GM21423 (cell line): ENCODE data around the gene ABCA5.
A peak's percentile ranks its signal among the peaks of the same experiment; 100 is the strongest.
"Not testable (repeated sequence)": the region's sequence is repeated elsewhere in the genome, so short reads cannot be mapped to it uniquely, and the experiment has no call there.

Experiments
- ATAC-seq: cut with Tn5 transposase; IDR thresholded peaks from one replicate; pipeline ENCODE4 v1.9.1; 2021; ENCODE audit warnings: mild to moderate bottlenecking, moderate library complexity; ENCODE audit not compliant: unreplicated experiment

The ABCA5 gene

DNA sequence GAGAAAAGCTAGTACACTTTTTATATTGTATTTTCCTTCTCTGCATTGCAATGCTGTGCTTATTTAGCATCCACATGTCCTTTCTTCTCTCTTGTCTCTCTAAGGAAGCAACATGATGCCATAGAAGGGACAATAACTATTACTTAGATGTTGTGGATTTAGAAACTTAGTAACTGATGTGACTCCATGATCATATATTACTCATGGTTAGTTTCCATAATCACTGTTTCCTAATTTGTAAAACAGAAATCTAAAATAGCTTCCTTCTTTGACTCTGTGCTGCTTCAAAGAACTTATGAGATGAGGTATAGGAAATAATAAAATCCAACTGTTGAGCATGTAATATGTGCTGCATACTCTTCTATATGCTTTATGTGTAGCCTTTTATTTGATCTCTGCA, 6.6 kb upstream of the ABCA5 start:
- no peak for ATAC-seq

DNA sequence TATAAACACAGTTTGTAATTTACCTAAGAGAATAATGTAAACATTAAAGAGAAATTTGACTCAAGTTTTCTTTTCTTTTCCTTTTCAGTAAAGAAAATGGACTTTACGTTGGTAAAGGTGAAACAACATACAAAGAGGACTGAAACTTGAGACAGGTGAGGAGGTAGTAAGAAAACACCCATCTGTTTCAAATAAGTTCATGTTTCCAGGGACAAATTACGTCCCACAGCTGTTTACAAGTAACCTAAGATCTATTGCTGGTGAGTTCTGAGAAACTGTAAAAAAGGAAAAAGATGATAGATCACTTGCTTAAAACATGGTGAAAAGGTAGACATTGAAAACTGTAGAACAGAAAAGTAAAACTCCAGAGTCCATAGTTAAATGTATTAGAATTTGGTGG, 4.8 kb upstream of the ABCA5 start:
- no peak for ATAC-seq

GRCh38 chr17:69326377-69327059, 415 bp downstream of the ABCA5 start:
- peak; percentile 1 for ATAC-seq

DNA sequence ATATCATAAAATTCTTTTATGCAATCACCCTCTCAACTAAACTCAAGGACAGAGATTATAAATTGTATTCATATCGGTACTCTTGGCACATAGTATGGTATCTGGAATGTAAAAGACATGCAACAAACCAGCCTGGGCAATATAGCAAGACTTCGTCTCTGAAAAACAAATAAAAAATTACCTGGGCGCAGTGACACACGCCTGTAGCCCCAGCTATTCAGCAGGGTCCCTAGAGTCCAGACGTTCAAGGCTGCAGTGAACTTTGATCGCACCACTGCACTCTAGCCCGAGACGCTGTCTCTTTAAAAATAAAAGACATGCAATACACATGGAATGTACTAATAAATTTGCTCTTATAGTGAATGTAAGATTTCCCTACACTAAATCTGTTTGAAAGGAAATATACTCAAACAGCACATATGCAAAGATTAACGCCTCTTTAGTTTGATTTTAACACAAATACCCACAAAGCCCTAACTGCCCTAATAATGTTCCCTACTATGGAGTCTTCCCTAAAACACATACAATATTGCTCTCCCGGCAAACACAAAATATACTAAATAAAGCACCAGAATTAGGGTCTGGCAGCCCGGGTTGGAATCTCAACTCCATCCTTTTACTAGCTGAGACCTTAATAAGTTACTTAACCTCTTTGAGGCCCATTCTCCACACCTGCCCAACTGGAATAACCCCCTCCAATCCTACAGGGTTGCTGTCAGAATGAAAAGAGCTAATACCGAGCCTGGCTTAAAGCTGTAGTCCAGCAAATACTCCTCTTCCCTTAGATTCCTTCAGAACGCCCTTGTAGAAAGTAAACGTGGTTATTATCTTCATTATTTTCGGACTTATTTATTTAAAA, 1.2 kb downstream of the ABCA5 start:
- no peak for ATAC-seq

- ATAC-seq = no peak
Measured at GRCh38 chr17:69323806-69324205, 3.1 kb downstream of the ABCA5 start.

DNA sequence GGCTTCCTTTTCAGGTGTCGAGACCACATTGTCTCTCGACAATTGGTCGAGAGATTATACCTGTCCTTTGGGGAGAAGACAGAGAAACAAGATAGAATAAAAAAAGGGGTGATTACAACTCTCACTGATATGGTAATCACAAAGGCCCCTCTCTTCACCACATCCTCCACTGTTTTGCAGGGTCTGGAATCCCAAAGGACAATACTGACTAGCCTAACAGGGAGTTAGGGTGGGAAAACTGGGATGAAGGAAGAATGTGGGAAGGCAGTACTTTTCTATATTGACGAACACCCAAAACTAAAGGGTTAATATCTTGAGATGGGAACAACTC, 6.1 kb downstream of the ABCA5 start:
- ATAC-seq = no peak

DNA sequence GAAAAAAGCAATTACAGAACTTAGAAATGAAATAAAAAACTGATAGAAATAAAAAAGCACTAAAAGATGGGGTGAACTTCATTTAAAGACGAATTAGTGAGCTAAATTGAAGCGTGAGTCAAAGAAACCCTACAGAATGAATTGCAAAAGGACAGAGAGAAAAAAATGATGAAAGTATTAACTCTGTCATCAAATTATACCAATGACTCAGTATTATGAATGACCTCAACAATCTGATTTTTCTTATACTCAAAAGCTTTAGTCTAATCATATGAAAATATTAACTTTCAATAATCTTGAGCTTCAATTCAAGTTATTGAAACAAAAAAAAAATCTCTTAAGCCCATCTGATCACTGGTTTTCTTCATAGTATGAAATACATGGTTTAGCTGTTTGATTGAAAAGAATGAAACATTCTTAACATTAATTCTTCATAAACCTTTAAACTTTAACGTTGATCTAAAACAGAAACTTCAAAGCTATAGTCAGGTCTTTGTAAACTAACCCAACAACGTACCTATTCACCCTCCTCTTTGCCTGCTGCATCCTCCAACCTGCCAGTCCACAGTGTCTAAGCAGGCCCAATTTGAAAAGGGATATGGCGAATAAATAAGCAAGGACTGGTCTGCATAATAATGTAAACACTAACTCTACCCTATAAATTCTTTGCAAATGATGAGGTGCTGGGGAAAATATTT, 6.6 kb downstream of the ABCA5 start:
- no peak for ATAC-seq

DNA sequence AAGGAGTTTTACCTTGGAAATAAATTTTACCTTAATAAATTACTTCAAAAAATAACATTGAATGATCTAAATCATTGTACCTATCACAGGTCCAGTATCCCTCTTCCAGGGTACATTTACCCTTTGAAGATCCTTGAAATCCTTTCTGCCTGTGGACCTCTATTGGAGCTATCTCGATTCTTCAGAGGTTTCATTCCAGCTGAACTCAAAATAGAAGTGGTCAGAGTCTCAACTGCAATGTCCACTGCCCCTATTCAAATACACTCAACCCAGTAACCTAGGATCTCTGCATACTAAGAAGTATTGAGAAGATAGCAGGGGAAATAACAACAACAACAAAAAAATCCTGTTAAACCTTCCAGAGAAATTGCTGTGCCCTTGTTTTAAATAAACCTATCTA, 9.3 kb downstream of the ABCA5 start:
- ATAC-seq = no peak

DNA sequence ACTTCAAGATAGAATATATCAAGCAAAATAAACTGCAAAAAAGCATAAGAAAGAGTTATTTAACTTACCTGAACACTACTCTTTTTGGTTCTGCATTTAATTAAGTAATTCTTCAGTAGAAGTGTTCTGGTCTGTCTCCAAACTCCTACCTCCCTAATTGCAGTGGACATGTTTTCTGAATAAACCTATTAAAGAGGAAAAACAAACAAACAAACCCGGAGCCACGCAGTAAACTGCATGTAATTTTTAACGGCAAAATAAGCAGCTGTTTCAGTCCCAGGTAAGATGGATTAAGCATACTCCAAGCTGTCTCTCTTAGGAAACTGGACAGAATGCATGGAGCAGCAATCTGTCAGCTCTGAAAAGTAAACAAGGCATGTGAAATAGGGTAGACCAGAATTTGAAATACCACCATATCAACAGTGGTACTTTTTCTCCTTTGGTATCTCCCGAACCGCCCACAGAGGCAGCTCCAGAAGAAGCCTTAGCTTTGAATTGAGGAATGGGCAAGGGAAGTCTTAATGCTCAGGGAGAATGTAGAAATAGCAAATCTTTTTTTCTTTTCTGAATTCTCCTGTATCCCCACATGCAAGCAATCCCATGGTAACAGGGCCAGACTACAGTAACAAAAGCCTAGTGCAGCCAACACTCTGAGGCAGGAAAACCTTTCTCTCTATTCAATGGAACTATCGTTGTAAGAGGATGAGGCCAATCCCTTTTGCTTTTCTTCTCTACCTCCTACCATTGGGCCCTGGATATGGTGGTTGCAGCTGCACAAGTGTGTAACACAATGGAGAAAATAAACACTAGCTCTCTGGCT, 12.5 kb downstream of the ABCA5 start:
- ATAC-seq = no peak

DNA sequence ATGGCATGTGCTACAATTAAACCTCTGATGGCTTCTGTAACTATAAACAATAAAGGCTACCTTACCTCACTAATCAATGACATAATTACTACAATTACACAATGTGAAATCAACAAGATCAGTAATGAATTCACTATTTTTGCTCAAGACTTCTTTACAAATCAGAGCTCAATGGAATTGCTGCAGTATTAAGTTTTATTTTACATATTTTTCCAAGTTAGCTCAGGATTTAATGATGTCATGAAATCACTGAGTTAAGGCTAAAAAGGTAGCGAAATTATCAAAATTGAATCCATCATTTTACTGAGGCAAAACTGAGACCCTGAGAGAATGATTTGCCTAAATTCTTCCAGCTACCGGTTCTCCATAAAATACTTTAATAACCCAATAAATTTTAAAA, 21.8 kb downstream of the ABCA5 start:
- ATAC-seq = no peak

DNA sequence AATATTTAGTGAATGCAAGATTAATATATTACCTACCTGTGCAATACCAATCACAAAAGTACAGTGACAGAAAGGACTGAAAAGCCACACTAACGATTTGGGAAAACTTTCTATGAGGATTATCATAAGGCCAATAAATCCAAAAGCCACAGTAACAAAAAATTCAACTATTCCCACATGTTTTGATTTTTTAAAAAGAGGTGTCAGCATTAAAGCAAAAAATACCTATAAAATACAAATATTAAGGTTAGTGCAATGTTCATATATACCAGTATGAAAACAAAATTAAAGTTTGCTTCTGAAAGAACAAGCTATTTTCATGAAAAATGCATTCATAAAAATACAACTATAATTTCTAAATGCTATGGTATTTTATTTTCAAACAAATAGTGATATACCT, 24.3 kb downstream of the ABCA5 start:
- no peak for ATAC-seq

DNA sequence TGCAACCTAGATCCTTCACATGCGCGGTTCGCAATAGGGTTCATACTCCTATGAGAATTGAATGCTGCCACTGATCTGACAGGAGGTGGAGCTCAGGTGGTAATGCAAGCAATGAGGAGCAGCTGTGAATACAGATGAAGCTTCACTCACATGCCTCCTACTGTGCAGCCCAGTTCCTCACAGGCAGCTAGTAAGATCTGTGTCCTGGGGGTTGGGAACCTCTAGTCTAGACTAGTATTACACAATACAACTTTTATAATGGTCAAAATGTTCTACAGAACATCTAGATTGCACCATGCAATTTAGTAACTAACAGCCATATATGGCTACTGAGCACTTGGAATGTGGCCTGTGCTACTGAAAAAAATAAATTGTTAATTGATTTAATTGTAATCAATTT, 26.7 kb downstream of the ABCA5 start:
- ATAC-seq = no peak

- not testable (repeated sequence) for ATAC-seq
Measured at GRCh38 chr17:69298120-69298722, 28.7 kb downstream of the ABCA5 start.

GRCh38 chr17:69287168-69287567, 39.8 kb downstream of the ABCA5 start:
- no peak for ATAC-seq

GRCh38 chr17:69286257-69286656, 40.7 kb downstream of the ABCA5 start:
- no peak for ATAC-seq

DNA sequence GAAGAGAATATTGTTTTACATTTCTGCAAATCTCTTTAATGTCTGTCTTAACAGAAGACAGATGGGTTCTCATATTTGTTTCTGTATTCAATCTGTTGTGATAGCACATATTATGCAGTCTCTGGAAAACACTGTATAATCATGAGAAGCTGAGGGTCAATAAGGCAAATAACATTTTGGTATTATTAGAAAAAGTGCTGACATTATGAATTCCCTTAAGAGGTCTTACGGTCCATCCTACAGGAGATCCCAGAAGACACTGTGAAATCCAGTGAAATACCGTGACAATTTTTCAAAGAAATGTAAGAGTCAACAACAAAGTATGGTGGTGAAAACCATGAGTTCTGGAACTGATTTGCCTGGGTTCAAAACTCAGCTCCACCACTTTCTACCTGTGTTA, 42.3 kb downstream of the ABCA5 start:
- ATAC-seq = no peak

DNA sequence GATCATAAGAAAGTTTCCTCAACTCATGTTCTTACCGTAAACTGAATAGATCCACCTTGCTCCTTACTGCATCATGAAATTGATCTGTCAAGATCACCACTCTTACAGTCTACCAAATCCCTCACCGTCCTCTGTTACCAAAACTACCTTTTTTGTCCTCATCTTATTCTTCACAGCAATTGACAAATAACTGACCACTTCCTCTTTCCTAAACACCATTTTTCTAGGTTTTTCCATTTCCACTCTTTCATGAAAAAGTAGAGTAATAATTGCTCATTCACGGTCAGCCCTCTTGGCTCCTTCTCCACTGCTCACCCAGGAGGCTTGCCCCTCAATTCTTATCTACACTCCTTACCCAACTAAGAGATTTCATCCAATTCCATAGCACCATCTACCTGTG, 44.9 kb downstream of the ABCA5 start:
- ATAC-seq = no peak

GRCh38 chr17:69276279-69276678, 50.7 kb downstream of the ABCA5 start:
- ATAC-seq = not testable (repeated sequence)

DNA sequence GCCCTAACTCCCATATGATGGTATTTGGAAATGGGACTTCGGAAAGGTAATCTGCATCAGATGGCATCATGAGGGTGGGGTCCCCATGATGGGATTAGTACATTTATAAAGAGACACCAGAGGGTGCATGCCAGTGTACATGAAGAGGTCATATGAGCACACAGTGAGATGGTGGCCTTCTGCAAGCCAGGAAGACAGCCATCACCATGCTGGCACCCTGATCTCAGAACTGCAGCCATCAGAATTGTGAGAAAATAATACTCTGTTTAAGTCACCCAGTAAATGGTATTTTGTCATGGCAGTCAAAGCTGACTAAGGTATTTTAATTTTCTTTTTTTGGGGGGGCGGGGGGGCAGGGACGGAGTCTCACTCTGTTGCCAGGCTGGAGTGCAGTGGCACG, 51.2 kb downstream of the ABCA5 start:
- ATAC-seq = no peak

GRCh38 chr17:69271023-69271422, 55.9 kb downstream of the ABCA5 start:
- ATAC-seq = no peak
